Right renal pelvis (tissue), 4 donors: ENCODE data around the gene C1orf115. TPM values are rescaled to one million over a fixed set of nuclear protein-coding genes. Genes with fewer than 3 reads are reported as not detected.
A peak's percentile ranks its signal among the peaks of the same experiment; 100 is the strongest.
"Not testable (repeated sequence)": the region's sequence is repeated elsewhere in the genome, so short reads cannot be mapped to it uniquely, and the experiment has no call there.

Experiments
- DNase-seq, 4 donors: peaks; one replicate each; pipeline ENCODE4 v3.0.0-alpha.2; 2013; ENCODE audit warnings: low read depth in 4 of 4, low spot score in 3 of 4, missing footprints in 1 of 4
- polyA plus RNA-seq, 4 donors: library from polyadenylated mRNA; unstranded; fragments of 120-200 nt; gene quantifications; one replicate each; pipeline ENCODE4 v1.2.1, GENCODE V29; 2013; ENCODE audit not compliant: insufficient read length in 4 of 4

The C1orf115 gene
- polyA plus RNA-seq, 4 donors: 25.6 to 27.8 (median 26.5) TPM

DNA sequence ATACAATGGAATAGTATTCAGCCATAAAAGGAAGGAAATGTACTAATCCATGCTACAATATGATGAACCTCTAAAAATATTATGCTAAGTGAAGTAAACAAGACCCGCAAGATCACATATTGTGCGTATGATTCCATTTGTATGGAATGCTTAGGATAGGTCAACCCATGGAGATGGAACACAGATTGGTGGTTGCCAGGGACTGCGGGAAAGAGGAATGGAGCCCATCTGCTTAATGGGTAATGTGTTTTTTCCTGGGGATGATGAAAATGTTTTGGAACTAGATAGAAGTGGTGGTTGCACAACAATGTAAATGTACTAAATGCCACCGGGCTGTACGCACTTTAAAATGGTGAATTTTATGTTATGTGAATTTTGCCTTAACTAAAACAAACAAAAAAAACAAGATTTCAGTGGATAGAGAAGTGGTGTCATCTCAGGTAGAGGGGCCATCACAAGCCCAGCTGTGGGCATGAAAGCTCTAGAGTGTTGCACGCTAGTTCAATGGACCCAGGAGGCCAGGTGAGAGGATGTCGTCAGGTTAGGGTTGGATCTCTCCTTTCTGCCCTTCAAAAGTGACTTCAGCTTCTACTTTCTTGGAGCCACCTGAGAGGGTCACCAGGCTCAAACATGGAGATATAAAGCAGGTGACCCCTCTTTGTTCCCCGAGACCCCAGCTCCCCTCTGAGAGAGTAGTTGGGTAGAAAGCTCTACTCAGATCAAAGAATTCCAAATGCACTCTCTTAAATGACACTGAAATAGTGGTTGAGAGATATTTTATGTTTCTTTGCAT, 2.5 kb downstream of the C1orf115 start:
- no peak for DNase-seq

DNA sequence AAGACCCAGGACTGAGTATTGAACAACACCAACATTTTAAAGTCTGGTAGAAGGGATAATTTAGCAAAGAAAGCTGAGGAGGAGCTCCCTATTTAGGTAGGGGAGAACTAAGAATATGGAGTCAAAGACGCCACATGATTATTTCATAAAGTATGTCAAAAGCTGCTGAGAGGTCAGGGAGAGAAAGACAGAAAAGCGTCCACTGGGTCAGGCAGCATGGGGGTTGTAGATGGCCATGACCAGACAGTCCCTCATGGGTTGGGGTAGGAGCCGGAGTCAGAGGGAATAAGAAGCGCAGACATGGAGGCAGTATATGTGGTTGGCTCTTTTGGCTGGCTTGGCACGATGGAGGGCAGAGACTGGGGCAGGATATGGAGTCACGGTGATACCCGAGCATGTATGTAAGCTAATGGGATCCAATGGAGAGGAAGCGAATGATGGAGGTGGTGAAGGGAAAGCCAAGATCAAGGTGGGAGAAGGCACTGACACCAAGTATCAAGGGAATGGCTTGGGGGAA, 4.8 kb downstream of the C1orf115 start:
- no peak for DNase-seq

DNA sequence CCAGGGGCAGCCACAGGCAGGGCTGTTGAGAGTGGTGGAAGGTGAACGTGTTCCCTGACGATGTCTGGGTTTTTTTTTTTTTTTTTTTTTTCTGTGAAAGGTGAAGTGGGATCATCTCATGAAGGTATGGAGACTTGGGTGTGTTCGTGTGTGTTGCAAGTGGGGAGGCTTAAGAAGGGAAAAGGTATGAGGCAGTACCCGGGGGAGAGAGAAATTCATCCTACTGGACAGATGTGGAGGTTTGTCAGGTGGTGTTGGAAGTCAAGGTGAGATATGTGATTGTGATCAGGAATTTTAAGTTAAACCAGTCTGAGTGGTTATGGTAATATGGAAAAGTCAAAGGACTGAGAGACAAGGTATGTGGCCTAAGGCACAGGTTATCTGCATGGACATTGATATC, 5.3 kb downstream of the C1orf115 start:
- DNase-seq: no peak

DNA sequence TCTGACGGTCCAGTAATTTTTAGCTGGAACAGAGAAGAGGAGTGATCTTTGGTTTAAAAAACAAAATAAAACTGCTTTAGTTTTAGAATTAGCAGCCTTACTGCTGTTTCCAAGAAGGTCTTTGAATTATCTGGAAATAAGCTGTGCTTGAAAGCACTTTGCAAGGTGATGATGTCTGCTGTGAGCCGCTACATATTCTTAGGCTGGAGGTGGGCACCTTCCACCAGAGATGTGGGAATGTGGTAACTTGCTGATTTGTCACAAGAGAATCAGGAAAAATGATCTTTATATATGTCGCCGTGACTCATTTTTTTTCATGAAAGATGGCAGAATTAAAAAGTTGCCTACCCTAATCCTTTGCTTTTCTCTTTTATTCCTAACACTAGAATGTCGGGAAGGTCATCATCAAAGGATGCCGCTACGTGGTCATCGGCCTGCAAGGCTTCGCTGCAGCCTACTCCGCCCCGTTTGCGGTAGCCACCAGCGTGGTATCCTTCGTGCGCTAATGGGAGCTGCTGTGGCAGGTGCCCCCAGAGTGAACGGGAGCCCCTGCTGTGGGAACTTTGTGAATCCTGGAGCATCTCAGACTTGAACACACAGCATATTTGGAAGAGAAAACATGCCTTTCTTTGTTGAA, 6.2 kb downstream of the C1orf115 start:
- DNase-seq: no peak

DNA sequence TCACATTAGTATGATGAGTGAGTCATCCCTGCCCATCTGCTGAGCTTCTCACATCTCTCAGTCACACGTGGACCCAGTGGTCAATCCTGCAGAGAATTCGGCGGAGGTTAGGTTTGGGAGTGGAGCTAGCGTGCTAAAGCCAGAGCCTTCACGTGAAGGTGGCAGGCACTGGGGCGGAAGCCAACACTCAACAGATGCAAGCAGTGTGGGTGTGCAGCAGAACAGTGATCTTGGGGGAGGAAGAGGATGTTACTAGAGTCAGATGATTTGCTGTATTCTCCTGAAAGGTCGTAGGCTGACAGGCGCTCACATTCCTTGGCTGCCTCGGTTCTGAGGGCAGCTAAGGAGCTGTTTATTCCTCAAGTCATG, 6.7 kb downstream of the C1orf115 start:
- DNase-seq: no peak

DNA sequence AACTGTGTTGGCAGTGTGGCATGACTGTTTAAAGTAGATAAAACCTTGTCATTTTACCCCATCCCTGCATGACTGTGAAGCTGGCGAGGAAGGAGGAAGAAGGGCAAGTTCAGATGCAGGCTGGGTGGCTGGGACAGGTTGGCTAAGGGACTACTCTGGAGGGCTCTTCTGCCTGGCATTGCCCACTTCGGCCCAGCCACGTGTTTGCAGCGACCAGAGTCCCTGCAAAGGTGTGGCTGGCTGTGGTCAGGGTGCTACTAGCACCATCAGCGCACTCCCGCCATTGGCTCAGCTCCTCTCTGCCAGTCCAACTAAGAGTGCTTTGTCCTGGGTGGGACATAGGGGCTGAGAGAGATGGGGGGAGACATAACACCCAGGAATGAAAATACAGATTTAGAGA, 7.2 kb downstream of the C1orf115 start:
- no peak for DNase-seq

DNA sequence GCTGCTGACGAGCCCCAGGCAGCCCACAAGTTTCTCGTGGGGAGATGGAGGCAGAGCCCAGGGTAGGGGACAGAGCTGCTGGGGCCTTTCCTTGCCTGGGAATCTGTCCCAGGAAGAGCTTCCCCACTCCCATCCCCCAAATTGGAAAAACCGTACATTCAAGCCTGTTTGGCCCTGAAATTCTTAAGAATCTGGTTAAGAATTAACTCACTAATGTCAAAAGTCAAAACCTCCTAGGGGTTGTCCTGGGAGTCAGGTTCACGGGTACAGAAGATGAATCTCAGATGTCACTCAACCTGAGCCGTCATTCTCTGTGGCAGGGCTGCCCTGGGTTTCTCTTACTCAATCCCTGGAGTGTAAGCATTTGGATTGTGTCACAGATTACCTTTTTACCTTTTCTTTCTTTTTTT, 8.4 kb downstream of the C1orf115 start:
- DNase-seq: no peak

DNA sequence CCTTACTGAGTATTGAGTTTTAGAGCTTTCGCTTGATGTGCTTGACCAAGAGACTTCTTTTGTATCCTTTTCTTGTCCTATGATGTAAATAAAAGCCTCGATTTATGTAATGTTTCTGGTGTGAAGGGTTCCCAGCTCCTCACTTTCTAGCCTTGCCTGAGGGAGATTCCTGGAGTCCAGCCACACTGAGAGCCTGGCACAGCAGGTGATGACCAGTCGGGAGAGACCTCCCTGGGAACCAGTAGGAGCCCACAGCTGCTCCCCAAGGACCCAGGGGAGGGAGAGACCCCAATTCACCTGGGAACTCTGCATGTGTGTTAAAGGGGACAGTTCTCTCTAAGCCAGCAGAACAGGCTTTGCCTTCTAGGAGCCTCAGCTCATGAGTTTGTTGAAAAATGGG, 8.9 kb downstream of the C1orf115 start:
- no peak for DNase-seq

DNA sequence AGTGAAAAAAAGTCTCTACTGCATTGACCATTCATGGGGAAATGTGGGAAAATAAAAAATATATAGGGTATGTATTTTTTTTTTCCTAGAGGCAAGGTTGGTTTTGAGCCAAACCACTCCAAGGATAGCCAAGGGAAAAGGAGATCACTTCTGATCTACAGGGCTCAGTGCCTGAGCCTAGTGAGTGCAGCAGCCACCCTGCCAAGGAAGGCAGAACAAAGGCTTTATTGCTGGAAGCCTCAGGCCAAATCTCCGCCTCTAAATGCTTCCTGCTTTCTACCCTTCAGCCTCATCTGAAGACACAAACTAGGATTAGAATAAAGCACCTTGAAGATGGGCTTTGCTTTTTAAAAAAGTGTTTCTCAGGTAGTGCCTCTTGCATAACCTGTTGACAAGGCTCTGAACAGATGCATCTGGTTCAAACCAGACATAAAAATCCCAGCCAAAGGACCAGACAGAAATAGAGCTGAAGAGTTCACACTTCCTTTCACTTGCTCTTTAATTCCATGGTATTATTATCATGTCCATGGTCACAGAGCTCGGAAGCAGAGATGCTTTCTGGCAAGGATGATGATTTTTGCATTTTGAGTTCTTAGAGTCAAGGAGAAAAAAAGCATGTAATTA, 10.5 kb downstream of the C1orf115 start:
- DNase-seq: no peak

DNA sequence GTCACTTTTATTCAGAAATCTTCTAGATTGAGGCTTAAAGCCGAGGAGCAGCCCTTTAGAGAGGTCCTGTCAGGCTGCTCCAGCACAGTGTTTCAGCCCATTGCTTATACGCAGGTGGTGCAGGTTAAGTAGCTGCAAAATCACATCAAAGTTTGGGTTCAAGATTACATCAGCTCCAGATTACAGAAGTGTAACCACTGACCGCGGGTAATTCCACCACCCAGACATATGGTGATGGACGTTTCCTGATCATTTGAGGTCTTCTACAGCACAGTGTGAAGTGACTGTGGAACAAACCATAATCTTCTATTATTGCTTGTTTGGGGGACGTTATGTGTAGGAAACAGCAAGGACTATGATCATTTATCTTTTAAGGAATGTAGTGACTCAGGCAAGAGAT, 11.8 kb downstream of the C1orf115 start:
- DNase-seq: no peak

DNA sequence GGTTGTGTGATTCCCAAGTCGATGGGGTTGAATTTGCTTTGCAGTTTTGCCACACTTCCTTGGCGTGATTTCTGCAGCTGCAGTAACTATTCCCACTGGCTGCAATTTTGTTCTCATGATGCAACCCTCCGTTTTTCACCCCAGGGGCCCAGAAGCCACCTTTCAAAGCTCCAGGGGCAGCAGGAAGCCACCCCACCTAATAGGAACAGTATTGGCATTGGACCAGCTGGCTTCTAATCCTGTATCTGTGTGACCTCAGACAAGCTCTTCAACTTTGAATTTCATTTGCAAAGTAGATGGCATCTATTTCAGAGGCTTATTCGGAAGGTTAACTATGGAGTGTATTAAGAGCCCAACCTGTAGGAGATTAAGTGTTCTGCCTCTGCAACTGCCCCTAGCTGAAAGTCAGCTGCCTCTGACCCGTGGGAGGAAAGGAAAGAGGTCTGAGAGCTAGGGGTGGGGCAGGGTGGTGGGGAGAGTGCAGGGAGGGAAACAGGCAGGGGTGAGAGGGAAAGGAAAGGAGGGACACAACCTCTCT, 12.6 kb downstream of the C1orf115 start:
- DNase-seq: no peak

DNA sequence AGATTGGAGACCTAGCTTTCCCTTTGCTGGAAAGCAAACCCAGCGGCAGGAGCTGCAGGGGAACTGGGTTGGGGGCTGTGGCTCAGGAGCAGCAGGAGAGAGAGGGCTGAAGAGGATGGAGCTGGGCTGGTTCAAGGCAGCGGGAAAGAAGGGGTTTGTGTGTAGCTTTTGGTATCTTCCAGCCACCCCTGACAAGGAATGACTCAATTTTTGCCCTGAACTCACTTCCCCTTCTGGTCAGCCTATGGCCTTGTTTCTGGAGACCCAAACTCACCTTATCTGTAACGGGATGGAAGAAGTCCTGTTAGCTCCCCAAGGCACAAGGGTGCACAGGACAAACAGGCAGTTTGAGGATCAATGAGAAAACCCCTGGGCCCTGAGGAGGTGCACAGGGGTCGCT, 13.1 kb downstream of the C1orf115 start:
- no peak for DNase-seq

DNA sequence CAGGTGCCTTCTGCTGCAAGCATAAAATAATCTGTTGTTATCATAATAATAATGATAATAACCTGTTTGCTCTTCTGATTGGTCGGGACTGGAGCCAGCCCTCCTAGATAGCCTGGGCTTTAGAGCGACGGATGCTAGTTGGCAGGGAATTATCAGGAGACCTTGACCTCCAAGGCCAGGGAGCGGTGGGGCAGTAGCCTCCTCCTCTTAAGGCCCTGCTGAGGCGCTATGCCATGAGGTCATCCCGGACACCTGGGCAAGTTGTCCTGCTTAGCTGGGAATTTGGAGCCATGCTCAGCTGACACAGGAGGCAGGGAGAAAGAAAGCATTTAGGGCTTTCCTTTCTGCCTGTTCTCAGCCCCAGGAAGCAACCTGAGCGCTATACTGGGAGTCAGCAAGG, 15.6 kb downstream of the C1orf115 start:
- no peak for DNase-seq

DNA sequence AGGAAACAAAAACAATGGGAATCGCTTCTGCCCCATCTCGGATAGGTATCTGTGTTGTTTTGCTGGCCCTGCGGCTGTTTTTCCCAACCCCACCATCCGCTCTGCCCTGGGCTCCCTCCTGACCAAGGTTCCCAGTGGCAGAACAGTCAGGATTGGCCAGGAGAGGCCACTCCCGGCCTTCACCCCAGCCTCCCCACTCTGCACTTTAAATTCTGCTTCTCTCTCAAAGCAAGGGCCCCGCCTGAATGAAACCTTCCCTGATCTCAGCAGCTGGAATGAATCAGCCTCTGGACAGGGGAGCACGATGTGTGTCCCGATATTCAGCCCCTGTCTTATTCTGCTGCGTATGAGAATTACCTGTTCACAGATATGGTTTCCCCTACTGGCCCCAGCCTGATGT, 16.3 kb downstream of the C1orf115 start:
- peak in 1 of 4 donors; percentile 22 for DNase-seq

DNA sequence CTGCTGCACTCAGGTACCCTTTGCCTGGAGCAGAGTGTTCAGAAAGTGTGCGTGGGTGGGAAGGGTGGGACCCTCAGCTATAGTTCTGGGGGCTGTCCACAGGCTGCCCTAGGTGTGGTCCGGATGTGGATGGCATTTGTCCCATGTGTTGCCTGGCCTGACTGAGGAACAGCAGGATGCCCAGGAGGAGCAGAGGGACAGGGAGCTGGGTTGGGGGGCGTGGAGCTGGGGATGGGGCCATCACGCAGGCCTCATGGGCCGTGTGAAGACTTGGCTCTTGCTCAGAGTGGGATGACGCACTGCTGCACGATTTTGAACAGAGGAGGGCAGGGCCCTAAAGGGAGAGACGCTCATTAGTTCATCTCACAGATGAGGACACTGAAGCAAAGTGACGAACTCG, 17.0 kb downstream of the C1orf115 start:
- DNase-seq: no peak

DNA sequence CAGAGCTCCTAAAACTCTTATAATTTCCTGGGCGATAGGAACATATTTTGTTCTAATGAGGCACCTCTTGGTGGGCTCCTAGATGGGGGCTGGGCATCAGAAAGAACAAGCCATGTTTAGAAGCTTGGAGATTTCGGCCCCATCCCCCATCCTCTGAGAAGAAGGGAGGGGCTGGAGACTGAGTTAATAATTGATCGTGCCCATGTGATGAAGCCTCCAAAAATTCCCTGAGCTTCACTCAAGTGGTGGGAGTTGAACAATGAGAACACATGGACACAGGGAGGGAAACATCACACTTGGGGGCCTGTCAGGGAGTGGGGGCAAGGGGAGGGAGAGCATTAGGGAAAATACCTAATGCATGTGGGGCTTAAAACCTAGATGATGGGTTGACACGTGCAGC, 18.1 kb downstream of the C1orf115 start:
- DNase-seq: no peak

DNA sequence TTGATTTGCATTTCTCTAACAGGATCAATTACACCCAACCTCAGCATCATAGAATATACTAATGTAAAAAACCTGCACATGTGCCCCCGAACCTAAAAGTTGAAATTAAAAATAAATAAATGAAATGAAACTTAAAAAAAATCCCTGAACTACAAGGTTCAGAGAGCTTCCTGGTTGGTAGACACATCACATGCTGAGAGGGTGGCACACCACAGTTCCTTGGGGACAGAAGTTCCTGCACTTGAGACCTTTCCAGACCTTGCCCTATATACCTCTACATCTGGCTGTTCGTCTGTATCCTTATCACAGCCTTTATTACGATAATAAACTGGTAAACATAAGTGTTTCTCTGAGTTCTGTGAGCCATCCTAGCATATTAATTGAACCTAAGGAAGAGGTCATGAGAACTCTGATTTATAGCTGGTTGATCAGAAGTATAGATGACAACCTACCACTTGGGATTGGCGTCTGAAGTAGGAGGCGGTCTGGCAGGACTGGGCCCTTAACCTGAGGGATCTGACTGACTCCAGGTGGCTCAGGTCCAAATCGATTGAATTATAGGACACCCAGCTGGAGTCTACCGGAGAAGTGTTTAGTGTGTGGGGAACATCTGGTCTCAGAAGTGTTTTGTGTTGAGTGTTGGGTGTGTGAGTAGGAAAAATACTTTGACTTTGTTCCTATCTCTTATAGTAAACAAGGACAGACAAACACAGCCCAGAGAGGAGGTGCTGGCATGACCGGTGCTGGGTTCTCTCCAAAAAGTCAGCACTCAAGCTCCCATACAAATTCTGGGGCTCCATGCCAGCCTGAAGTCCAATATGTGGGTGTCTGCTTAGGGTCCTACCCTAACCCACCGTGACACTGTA, 19.0 kb downstream of the C1orf115 start:
- no peak for DNase-seq

DNA sequence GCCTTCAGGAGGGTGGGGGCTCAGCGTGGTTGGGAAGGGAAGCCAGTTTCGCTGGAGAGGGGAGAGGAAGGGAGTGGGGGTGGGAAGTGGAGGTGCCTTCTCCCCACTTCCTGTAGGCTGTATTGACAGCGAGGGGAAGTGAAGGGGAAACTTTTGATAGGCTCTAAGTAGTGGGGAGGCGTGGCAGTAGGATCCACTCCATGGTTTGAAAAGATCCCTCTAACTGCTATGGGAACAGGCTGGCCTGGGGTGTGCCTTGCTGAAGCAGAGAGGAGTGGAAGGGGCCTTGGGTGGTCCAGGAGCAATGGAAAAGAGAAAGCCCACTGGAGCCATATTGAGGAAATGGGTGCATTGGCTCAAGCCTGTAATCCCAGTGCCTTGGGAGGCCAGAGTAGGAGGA, 20.2 kb downstream of the C1orf115 start:
- DNase-seq: no peak

DNA sequence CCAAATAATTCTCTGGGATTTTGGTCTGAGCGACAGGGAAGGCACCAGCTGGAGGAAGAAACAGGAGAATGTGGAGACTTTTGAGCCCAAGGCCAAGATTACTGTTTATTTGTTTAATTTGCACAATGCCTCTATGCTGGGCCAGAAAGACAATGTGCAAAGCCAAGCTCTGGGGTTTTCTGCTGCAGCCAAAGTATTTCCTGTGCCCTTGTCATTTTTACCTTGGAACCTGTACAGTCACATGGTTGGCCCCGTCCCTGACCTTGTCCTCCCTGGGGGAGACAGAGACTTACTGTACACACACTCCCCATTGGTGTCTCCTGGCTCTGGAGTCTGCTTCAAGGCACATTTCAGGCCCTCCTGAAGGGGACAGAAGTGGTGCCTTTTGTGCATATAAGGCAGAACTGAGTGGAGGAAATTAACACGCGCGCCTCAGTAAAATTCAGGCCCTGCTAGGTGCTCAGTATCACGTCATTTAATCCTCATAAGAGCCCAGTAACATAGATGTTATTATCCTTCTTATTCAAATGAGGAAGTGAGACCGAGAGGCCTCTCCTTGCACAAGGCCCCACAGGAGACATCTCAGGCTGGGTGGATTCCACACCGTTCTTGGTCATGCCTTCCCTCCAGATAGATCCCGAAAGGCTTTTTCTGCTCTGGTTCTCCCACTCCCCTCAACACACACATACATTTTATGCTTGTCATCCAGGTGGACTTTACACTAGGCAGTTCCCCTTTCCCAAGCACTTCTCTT, 21.1 kb downstream of the C1orf115 start:
- DNase-seq: no peak

DNA sequence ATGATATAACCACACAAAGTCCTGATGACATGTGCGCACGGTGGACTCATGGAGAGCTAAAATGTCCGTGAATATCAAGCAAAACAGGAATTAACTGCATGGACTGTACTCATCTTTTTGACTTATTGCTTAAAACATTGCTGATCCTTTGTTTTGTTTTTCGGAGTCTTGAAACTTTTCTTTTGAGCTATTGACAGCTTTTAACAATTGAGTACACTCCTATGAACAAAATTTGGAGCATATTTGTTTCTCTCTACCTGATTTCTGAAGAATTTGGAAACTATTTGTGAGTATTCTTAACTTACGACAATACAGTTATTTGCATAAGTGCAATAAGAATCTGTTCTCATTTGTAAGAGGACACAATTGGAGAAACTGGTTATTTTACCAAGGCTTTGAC, 25.8 kb downstream of the C1orf115 start:
- DNase-seq: not testable (repeated sequence)
